Prostate gland (tissue), 2 donors: ENCODE results near the gene NCK1. TPM values are rescaled to one million over a fixed set of nuclear protein-coding genes. Genes with fewer than 3 reads are reported as not detected.
"Not testable (repeated sequence)": the region's sequence is repeated elsewhere in the genome, so short reads cannot be mapped to it uniquely, and the experiment has no call there.

Experiments used
- DNase-seq: peaks from one replicate; pipeline ENCODE4 v3.0.0-alpha.2; 2019; ENCODE audit warnings: low spot score
- H3K27ac ChIP-seq, 2 donors: fragments of 200-600 bp; sonication (generic); 2 replicates each; pipeline ENCODE4 v1.5.1; 2017 to 2019
- H3K27me3 ChIP-seq: fragments of 200-600 bp; sonication (generic); replicated peaks from 2 replicates; pipeline ENCODE4 v1.5.1; 2019; ENCODE audit not compliant: insufficient read depth
- H3K36me3 ChIP-seq, 2 donors: fragments of 200-600 bp; sonication (generic); 1 replicate in 1 of 2; 2 replicates in 1 of 2; pipeline versions ENCODE4 v1.5.1 to v1.8.1; 2017 to 2019
- H3K4me1 ChIP-seq: fragments of 200-600 bp; sonication (generic); replicated peaks from 2 replicates; pipeline ENCODE4 v1.5.1; 2019
- H3K4me3 ChIP-seq, 2 donors: fragments of 200-600 bp; sonication (generic); 2 replicates each; pipeline ENCODE4 v1.5.1; 2017 to 2019
- H3K9me3 ChIP-seq: fragments of 200-600 bp; sonication (generic); 2 replicates; pipeline ENCODE4 v1.5.1; 2017
- POLR2A ChIP-seq: fragments of 450-650 bp; IDR thresholded peaks from one replicate; pipeline ENCODE4 v1.6.1; 2016; ENCODE audit warnings: antibody characterized with exemption, mild to moderate bottlenecking
- POLR2AphosphoS5 ChIP-seq: sonication (generic); formaldehyde crosslinking; IDR thresholded peaks from one replicate; pipeline ENCODE4 v1.6.1; 2017; ENCODE audit warnings: antibody characterized with exemption
- WGBS: methylation state at CpG from one replicate; pipeline ENCODE4 v1.1.5; 2018; 5-methylcytosine and 5-hydroxymethylcytosine counted together
- intact Hi-C: fragments of 100-400 bp; cut with DNase I; formaldehyde crosslinking; loops from one replicate; pipeline ENCODE4 v1.14.2; 2022
- total RNA-seq, 2 donors: library from RNA; depleted of rRNA; stranded (reverse); fragments of >200 nt; gene quantifications; one replicate each; pipeline ENCODE4 v1.1.0, GENCODE V29; 2016
- TF ChIP-seq, protein P1 (sequence below), 4 experiments: fragments of 200-600 bp in 2 of 4; fragments of 450-650 bp in 2 of 4; sonication (generic) in 2 of 4; IDR thresholded peaks; 1 replicate in 3 of 4; 2 replicates in 1 of 4; pipeline ENCODE4 v1.5.1; 2016 to 2019; ENCODE audit warnings: antibody characterized with exemption in 4 of 4, mild to moderate bottlenecking in 2 of 4, moderate library complexity in 2 of 4

Gene NCK1
- total RNA-seq, 2 donors from 2014 or later: 23.3 to 35.6 TPM

DNA sequence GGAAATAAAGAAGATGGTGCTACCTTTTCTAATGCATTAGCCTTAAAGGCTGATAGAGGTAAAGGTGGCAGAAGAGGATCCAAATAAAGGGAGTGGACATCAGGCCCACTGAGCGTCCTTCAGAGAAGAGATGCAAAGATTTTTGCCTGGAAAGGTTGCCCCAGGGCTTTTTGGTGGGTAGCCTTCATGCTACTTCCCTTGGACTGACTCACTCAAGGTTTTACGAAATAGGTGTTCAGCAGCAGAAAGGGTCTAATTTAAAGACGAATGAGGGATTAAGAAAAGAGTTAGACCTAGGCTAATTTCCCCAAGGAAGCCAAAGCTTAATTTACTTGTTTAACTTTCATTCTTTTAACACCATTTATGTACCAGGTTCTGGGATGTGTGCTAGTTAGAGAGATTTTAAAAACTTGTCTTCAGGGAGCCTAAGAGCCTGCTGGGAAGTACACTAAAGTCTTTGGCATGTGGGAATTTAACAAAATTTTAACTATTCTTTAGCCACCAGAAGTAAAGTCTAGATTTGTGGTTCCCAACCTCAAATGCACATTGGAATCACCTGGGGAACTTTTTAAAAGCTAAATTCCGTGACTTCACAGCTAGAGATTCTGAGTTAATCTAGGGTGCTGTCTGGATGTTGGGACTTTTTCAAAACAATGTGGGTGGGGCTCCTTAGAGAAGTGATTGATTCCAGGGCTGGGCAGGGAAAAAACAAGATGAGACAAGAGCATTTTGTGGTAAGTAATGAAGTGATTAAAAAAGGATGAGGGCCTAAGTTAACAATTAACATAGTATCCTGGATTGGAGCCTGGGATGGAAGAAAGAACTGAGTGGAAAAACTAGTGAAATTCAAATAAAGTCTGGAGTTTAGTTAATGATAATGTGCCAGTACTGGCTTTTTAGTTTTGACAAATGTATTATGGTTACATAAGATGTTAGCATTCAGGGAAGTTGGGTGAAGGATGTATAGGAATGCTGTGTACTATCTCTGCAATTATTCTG is 99.1 kb downstream of the NCK1 start:
- no peaks in the 10 kb centered on the region for H3K36me3 ChIP-seq

DNA sequence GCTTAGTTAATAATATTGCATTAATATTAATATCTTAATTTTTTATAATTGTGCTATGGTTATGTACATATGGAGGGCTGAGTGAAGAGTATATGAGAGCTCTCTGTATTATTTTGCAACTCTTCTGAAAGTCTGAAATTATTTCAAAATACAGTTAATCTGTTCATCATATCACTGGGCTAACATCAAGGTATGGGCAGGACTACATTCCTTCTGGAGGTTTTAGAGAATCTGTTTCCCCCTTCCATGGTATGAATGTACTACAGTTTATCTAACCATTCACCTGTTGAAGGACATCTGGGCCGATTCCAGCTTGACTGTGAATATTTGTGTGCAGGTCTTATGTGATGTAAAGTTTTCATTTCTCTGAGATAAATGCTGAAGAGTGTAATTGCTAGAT is 100.9 kb downstream of the NCK1 start:
- no peaks in the 10 kb centered on the region for H3K36me3 ChIP-seq
- no peak overlapping the region for H3K4me3 ChIP-seq
- H3K27ac ChIP-seq: no peak overlapping the region
- TF ChIP-seq POLR2A (no peak), POLR2AphosphoS5 (no peak)
- TF ChIP-seq, protein P1, sequence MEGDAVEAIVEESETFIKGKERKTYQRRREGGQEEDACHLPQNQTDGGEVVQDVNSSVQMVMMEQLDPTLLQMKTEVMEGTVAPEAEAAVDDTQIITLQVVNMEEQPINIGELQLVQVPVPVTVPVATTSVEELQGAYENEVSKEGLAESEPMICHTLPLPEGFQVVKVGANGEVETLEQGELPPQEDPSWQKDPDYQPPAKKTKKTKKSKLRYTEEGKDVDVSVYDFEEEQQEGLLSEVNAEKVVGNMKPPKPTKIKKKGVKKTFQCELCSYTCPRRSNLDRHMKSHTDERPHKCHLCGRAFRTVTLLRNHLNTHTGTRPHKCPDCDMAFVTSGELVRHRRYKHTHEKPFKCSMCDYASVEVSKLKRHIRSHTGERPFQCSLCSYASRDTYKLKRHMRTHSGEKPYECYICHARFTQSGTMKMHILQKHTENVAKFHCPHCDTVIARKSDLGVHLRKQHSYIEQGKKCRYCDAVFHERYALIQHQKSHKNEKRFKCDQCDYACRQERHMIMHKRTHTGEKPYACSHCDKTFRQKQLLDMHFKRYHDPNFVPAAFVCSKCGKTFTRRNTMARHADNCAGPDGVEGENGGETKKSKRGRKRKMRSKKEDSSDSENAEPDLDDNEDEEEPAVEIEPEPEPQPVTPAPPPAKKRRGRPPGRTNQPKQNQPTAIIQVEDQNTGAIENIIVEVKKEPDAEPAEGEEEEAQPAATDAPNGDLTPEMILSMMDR (IDR thresholded peaks at IDR 0.05): no peak
- DNase-seq: no peak
- H3K9me3 ChIP-seq: no peaks in the 10 kb centered on the region
- H3K27me3 ChIP-seq: no peaks in the 10 kb centered on the region
- intact Hi-C loops: no loop called here
- H3K4me1 ChIP-seq: no peaks in the 10 kb centered on the region
- WGBS: 83% methylated on average over 1 of the region's 1 CpG

More for the DNA sequence above, 99.1 kb downstream of the NCK1 start:
- Histone ChIP-seq H3K27me3 (no peaks in the 10 kb centered on the region), H3K4me1 (no peaks in the 10 kb centered on the region), H3K27ac (no peak overlapping the region), H3K9me3 (no peaks in the 10 kb centered on the region), H3K4me3 (no peak overlapping the region)
- intact Hi-C loops: no loop called here
- no peak for DNase-seq
- WGBS: 72% methylated on average over 4 of the region's 4 CpGs
- TF ChIP-seq POLR2AphosphoS5 (no peak), POLR2A (no peak)
- TF ChIP-seq, protein P1 (IDR thresholded peaks at IDR 0.05): no peak

DNA sequence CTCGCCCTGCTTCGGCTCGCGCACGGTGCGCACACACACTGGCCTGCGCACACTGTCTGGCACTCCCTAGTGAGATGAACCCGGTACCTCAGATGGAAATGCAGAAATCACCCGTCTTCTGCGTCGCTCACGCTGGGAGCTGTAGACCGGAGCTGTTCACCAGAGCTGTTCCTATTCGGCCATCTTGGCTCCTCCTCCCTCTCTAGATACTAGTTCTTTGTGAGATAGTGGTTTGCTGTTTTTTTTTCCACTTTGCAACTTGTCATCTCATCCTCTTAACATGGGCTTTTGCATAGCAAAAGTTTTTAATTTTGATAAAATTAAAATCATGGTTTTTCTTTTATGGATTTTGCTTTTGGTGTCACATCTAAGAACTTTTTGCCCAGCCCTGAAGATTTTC is 107.5 kb downstream of the NCK1 start:
- WGBS: 95% methylated on average over 7 of the region's 14 CpGs
- H3K36me3 ChIP-seq, H3K27ac ChIP-seq, intact Hi-C loops, H3K27me3 ChIP-seq, H3K4me3 ChIP-seq, H3K9me3 ChIP-seq, H3K4me1 ChIP-seq, DNase-seq: not testable (repeated sequence)

DNA sequence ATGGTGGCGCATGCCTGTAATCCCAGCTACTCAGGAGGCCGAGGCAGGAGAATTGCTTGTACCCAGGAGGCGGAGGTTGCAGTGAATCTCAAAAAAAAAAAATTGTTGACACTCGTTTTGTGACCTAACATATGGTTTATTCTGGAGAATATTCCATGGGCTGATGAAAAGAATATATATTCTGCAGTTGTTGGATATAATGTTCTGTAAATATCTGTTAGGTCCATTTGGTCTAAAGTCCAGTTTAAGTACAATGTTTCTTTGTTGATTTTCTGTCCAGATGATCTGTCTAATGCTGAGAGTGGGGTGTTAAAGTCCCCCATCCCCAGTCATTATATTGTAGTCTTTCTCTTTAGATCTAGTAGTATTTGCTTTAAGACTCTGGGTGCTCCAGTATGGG is 111.3 kb downstream of the NCK1 start:
- WGBS: 95% methylated on average over 4 of the region's 4 CpGs
- intact Hi-C loops: no loop called here

DNA sequence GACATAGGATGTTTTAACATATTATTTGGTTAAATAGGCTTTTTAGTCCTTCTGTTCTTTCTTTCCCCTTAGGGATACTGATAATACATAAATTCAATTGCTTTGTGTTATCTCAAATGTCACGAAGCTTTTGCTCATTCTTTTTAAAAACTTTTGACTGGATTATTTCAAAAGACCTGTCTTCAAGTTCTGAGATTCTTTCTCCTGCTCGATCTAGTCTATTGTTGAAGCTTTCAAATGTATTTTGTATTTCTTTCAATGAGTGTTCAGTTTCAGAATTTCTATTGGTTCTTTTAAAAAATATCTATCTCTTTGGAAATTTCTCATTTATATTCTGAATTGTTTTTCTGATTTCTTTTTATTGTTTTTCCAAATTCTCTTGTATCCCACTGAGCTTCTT is 112.7 kb downstream of the NCK1 start:
- Histone ChIP-seq H3K27me3 (no peaks in the 10 kb centered on the region), H3K4me3 (no peak overlapping the region), H3K27ac (no peak overlapping the region), H3K36me3 (no peaks in the 10 kb centered on the region), H3K9me3 (no peaks in the 10 kb centered on the region), H3K4me1 (no peaks in the 10 kb centered on the region)
- intact Hi-C loops: no loop called here
- no peak for DNase-seq
- TF ChIP-seq, protein P1 (IDR thresholded peaks at IDR 0.05): no peak
- TF ChIP-seq POLR2A (no peak), POLR2AphosphoS5 (no peak)
- 50% methylated on average over 2 of the region's 2 CpGs for WGBS

More for the DNA sequence above, 111.3 kb downstream of the NCK1 start:
- no peak overlapping the region for H3K27ac ChIP-seq
- TF ChIP-seq, protein P1 (IDR thresholded peaks at IDR 0.05): no peak
- TF ChIP-seq POLR2AphosphoS5: no peak
- no peak for TF ChIP-seq POLR2A
- DNase-seq: no peak
- H3K4me3 ChIP-seq: no peak overlapping the region
- H3K9me3 ChIP-seq: no peaks in the 10 kb centered on the region
- no peaks in the 10 kb centered on the region for H3K4me1 ChIP-seq
- no peaks in the 10 kb centered on the region for H3K27me3 ChIP-seq
- H3K36me3 ChIP-seq: no peaks in the 10 kb centered on the region
